Endothelial cell of umbilical vein (primary cell): ENCODE results near the gene EIF3C.
"Not testable (repeated sequence)": the region's sequence is repeated elsewhere in the genome, so short reads cannot be mapped to it uniquely, and the experiment has no call there.

ENCODE experiments used
- CTCF ChIP-seq, 2 donors: IDR thresholded peaks; 1 replicate in 1 of 2; 2 replicates in 1 of 2; pipeline ENCODE4 v1.5.1; 2011; ENCODE audit warnings: low read length in 2 of 2, mild to moderate bottlenecking in 2 of 2, moderate library complexity in 2 of 2, control low read depth in 1 of 2, inconsistent platforms in 1 of 2, low read depth in 1 of 2; ENCODE audit not compliant: insufficient read depth in 1 of 2; ENCODE audit errors: extremely low read depth in 1 of 2
- POLR2A ChIP-seq: IDR thresholded peaks from 2 replicates; pipeline ENCODE4 v1.6.1; 2012; ENCODE audit warnings: low read depth, mild to moderate bottlenecking, control low read depth, low read length

- not testable (repeated sequence) for TF ChIP-seq CTCF (IDR thresholded peaks at IDR 0.05; ENCODE audit: extremely low read depth in 1 of 2, insufficient read depth in 1 of 2, low read depth in 1 of 2, low read length in 2 of 2); POLR2A
These were observed 40.2 kb downstream of the EIF3C start, which contains the start of gene NPIPB9 for GRCh38 chr16:28751487-28751886.
